HG02759 (cell line): Measurements from ENCODE around the gene CLEC4M.
"Not testable (repeated sequence)": the region's sequence is repeated elsewhere in the genome, so short reads cannot be mapped to it uniquely, and the experiment has no call there.

ENCODE experiments used
- ATAC-seq: cut with Tn5 transposase; IDR thresholded peaks from one replicate; pipeline ENCODE4 v1.9.1; 2021; ENCODE audit warnings: mild to moderate bottlenecking, moderate library complexity; ENCODE audit not compliant: unreplicated experiment

Gene CLEC4M

GRCh38 chr19:7769171-7769570 lies 6.1 kb downstream of the CLEC4M start:
- ATAC-seq: no peak

- no peak for ATAC-seq
Observed at GRCh38 chr19:7771072-7771471, 8.0 kb downstream of the CLEC4M start.

GRCh38 chr19:7772752-7773291 lies 9.8 kb downstream of the CLEC4M start:
- ATAC-seq: no peak

GRCh38 chr19:7773841-7774240 lies 10.8 kb downstream of the CLEC4M start:
- ATAC-seq: no peak

GRCh38 chr19:7775761-7776160 lies 12.7 kb downstream of the CLEC4M start:
- no peak for ATAC-seq

- no peak for ATAC-seq
Observed at GRCh38 chr19:7778081-7778480, 15.0 kb downstream of the CLEC4M start.

- ATAC-seq: no peak
Observed at GRCh38 chr19:7779631-7780486, 16.8 kb downstream of the CLEC4M start.

- ATAC-seq: no peak
Observed at GRCh38 chr19:7781157-7781556, 18.1 kb downstream of the CLEC4M start.

- ATAC-seq: no peak
Observed at GRCh38 chr19:7783991-7784423, 21.0 kb downstream of the CLEC4M start.

GRCh38 chr19:7784856-7785255 lies 21.8 kb downstream of the CLEC4M start:
- no peak for ATAC-seq

- no peak for ATAC-seq
Observed at GRCh38 chr19:7787141-7787540, 24.1 kb downstream of the CLEC4M start.

- ATAC-seq: no peak
Observed at GRCh38 chr19:7787602-7788177, 24.6 kb downstream of the CLEC4M start.

GRCh38 chr19:7788178-7788932 lies 25.3 kb downstream of the CLEC4M start:
- ATAC-seq: no peak

- no peak for ATAC-seq
Observed at GRCh38 chr19:7788933-7789323, 25.9 kb downstream of the CLEC4M start.

- no peak for ATAC-seq
Observed at GRCh38 chr19:7789447-7789846, 26.4 kb downstream of the CLEC4M start.

GRCh38 chr19:7790416-7790815 lies 27.4 kb downstream of the CLEC4M start:
- ATAC-seq: no peak

- ATAC-seq: no peak
Observed at GRCh38 chr19:7792281-7792680, 29.2 kb downstream of the CLEC4M start.

GRCh38 chr19:7792701-7793100 lies 29.7 kb downstream of the CLEC4M start:
- ATAC-seq: not testable (repeated sequence)

GRCh38 chr19:7793493-7793892 lies 30.4 kb downstream of the CLEC4M start:
- no peak for ATAC-seq

- ATAC-seq: no peak
Observed at GRCh38 chr19:7795555-7796161, 32.6 kb downstream of the CLEC4M start.
